A549 treated with AZD9567 at 1 μM for 4 hours (cell line): ENCODE data around the gene DAPK3. TPM values are rescaled to one million over a fixed set of nuclear protein-coding genes. Genes with fewer than 3 reads are reported as not detected.

ENCODE experiments used
- total RNA-seq: library from RNA; stranded (reverse); fragments of 200-300 nt; extraction: Qiagen RNA extraction; gene quantifications from 5 replicates; pipeline ENCODE4 v1.2.3, GENCODE V29; 2022; ENCODE audit not compliant: insufficient read depth

DAPK3 gene
- 38.0 to 46.8 TPM (median 44.7 TPM) in 5 replicates for total RNA-seq

GRCh38 chr19:3970808-3971598 lies at the start of gene DAPK3:
Gene DAPK3 (minus strand): TSS chr19:3971099. CDS start chr19:3969735, 1,364 bp downstream.

DNA sequence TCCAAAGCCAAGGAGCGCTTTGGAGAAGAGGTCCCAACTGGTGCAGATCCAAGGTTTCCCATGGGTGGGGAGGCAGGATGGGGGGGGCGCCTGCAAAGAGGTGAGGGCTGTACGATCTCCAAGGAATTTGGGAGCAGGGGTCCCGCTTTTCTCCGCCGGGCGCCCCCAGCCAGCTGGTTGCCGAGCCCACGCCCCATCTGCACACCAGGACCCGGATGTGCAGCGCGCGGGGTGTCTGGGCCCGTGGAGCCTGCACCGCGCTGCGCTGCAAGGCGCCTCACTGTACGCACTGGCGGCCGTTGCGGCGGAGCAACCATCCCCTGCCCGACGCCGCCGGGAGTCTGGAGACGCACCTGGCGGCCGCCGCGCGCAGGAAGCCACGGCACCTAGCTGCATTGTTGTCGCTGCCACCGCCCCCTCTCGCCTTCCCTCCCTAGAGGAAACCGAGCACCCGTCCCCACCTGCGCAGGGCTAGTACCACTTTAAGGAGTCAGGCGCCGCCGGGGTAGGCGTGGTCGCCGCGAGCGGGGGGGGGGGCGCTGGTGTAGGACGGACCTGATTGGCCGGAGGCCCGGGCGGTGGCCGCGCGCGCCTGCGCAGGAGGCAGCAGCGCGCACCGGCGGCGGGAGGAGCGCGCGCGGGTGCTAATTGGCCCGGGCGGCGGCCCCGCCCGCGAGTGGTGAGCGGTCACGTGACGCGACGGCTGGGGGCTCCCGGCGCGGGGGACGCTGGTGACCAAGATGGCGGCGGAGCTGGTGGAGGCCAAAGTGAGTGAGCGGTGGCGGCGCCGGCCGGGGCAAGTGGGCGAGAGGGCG lies 36.3 kb upstream of the DAPK3 start, which contains the start of gene PIAS4:
TSS of gene PIAS4 (plus strand) at position 716 of the 815 bp plus-strand sequence. CDS start at position 741, 25 bp downstream.

GRCh38 chr19:3984908-3985642 lies 14.2 kb upstream of the DAPK3 start, which contains the start of gene EEF2:
Gene EEF2 (minus strand): TSS chr19:3985463. CDS start chr19:3985380, 83 bp downstream.

GRCh38 chr19:3932931-3933810 lies 37.7 kb downstream of the DAPK3 start, which contains the start of gene NMRK2:
Gene NMRK2 (plus strand): TSS chr19:3933069. CDS start chr19:3933672, 603 bp downstream.

Other genes with a start within 250 kb of the DAPK3 start
- 9.7 to 12.4 TPM (median 11.8 TPM) in 5 replicates for gene APBA3, start 209.4 kb downstream of the DAPK3 start, total RNA-seq
- gene MRPL54, start 208.4 kb downstream of the DAPK3 start, total RNA-seq, result 53.4 to 74.7 TPM (median 65.3 TPM) in 5 replicates
- not detected in 5 replicates for gene RAX2, start 198.9 kb downstream of the DAPK3 start, total RNA-seq
- 0.77 to 1.0 TPM (median 0.90 TPM) in 4 of 5 replicates, not detected in the other for gene MATK, start 184.7 kb downstream of the DAPK3 start, total RNA-seq
- gene ZFR2, start 102.1 kb downstream of the DAPK3 start, total RNA-seq, result 0.22 to 0.31 TPM in 2 of 5 replicates, not detected in the others
- gene ATCAY, start 90.4 kb downstream of the DAPK3 start, total RNA-seq, result 0.04 to 0.21 TPM (median 0.06 TPM) in 4 of 5 replicates, not detected in the other
- gene NMRK2, start 38.0 kb downstream of the DAPK3 start, total RNA-seq, result not detected in 5 replicates
- gene EEF2, start 14.4 kb upstream of the DAPK3 start, total RNA-seq, result 870 to 1,169 TPM (median 1,085 TPM) in 5 replicates
- gene PIAS4, start 36.6 kb upstream of the DAPK3 start, total RNA-seq, result 13.2 to 18.7 TPM (median 17.7 TPM) in 5 replicates
- gene ZBTB7A, start 95.8 kb upstream of the DAPK3 start, total RNA-seq, result 11.9 to 21.6 TPM (median 19.9 TPM) in 5 replicates
- 127 to 171 TPM (median 152 TPM) in 5 replicates for gene MAP2K2, start 153.0 kb upstream of the DAPK3 start, total RNA-seq
- 0.06 to 0.07 TPM in 2 of 5 replicates, not detected in the others for gene CREB3L3, start 182.5 kb upstream of the DAPK3 start, total RNA-seq
- gene SIRT6, start 211.5 kb upstream of the DAPK3 start, total RNA-seq, result 18.1 to 36.6 TPM (median 34.4 TPM) in 5 replicates
- gene ANKRD24, start 211.6 kb upstream of the DAPK3 start, total RNA-seq, result 0.22 to 0.41 TPM (median 0.29 TPM) in 4 of 5 replicates, not detected in the other